Stimulated activated CD8-positive, alpha-beta memory T cell treated with anti-CD3 and anti-CD28 coated beads, Interleukin-12 subunit alpha, Interleukin-12 subunit beta, amount 100 ng/mL, for 24 hours (primary cell): ENCODE results near the gene NSD1.

Source experiments
- DNase-seq: peaks from one replicate; pipeline ENCODE4 v3.0.0-alpha.2; 2020; ENCODE audit errors: extremely low read depth

Gene NSD1

DNA sequence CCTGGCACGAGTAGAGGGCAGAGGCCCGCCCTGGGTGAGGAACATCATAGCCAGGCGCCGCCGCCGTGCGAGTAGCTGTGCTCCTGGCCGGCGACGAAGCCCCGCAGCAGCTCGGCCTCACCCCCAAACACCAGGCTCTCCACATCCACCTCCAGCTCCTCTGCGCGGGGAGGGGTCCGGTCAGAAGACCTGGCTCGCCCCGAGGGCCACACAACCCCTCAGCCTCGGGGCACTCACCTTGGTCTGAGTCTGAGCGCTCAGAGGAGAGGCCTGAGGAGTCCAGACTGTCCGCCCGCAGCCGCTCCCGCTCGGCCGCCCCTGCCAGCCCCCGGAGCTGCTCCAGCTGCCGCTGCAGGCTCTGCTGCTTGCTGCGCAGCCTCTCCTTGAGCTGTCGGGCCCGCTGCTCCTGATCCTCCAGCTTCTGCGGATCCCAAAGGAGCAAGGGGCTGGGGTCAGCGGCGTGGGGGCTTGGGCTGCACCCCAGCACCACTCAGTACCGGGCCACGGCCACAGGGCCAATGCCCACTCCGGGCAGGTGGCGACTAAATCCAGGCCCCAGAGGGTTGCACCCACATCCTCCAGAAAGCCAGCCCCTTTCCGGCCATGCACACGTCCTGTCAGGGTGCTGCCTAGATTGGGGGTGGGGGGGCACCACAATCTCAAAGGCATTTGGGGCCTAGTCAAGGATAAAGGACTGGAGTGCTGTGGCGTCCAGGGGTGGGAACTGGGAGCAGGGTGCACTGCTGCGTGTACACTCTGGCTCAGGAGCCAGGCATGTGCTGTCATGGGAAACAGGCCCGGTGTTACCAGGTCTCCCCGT lies 174.2 kb downstream of the NSD1 start:
- no peak for DNase-seq

DNA sequence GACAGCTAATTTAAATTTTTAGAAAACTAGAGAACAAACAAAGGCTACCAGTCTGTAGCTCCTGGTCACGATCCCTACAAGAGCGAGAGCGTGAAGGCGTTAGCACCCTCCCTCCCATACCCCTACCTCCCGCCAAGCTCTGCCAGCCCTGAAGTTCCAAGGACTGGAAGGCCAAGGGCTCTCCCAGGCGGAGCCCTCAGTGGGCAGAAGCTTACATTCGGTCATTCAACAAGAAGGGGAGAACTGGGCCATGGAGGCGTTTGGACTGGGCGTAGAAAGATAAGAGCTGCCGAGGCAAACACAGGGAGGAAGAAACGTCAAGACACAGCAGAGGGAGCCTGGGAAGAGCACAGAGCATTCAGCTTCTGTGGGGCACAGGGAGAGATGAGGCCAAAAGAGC lies 175.2 kb downstream of the NSD1 start:
- DNase-seq, result no peak

DNA sequence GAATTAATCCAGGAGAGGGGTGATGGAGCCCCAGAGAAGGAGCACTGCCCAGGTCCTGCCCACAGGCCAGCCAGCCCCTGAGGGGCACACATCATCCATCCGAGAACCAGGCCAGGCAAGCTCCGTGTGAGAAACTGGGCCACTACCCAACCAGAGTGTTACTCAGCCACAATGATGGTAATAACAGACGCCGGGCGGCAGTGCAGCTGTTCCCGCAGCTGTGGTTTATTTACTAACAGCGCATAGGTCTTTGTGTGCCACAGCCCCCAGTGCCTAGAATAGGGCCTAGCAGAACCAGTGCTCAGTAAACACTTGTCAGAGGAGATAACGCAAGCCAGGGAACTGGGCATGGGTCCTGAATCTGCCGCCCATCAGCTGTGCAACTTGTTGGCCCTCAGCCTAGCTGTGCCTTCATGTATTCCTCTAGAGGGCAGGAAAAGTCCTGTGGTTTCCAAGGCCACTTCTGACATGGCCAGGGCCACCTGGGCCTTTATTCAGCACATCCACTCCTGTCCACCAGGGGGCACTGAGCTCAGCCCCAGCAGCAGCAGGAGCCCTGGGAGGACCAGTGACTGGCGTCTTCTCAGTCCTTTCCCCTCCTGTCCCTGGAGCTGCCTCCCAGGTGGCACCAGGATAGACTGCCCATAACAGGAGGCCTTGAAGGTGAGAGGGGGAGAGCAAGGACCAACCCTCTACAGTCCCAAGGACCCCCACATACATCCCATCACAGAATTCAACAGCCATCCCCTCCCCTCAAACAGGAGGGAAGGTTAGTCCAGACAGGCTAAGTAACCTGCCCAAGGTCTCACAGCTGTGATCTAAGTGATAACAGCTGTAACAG lies 176.0 kb downstream of the NSD1 start:
- DNase-seq, result no peak

DNA sequence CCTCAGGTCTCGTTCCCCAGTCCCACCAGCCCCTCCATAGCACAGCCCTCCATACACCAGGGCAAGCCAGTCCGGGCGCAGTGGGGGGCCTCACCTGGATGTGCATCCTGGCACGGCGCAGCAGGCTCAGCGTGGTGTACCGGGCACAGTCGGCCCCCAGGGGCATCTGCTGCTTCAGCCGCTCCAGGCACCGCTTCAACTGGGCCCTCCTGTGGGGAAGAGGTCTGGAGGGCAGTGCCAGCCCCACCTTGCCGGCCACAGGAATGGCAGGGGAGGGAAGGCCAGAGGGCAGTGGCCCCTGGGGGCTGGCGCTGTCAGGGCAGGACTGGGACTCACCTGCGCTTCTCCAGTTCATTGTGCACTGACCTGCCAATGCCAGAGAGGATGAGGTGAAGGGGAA lies 176.8 kb downstream of the NSD1 start:
- no peak for DNase-seq

DNA sequence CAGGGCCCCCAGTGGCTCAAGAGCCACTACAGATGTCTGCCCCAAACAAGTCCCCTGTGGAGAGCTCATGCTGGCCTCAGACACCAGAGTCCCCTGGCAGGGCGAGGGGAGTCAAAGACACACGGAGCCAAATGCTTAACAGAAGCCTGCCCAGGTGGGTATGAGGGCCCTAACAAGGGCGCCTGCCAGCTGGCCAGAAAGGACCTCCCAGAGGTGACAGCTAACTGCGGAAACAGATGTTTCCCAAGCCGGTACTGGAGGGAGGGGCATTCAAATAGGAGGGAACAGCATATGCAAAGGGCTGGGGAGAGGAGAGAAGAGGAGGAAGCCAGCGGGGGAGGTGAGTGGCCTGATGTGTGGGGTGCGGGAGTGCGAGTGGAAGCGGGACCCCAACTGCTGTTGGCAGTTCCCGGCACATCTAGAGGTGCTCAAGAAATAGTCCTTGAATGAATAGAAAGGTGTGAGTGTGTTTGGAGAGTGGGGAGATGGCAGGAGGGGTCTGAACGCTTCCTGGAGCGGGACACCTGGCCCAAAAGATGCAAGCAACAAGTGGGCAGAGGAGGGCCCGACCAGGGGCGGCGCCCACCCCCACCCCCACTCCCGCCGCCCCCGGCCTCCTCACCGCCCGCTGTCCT lies 177.3 kb downstream of the NSD1 start:
- no peak for DNase-seq

DNA sequence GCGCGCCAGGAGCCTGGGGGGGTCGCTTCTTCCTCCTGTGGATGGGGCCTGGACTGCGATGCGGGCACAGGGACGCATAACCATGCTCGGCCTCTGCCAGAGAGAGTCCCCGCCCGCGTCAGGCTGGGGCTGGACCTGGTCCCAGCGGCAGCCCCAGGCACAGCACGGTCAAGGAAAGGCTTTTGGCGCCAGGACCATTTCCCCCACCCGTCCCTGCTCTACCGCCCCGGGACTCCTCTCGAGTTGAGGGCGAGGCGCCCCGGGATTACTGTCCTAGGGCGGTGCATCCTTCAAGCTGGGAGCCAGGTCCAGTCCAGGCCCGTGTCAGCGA lies 177.8 kb downstream of the NSD1 start:
- DNase-seq, result no peak

DNA sequence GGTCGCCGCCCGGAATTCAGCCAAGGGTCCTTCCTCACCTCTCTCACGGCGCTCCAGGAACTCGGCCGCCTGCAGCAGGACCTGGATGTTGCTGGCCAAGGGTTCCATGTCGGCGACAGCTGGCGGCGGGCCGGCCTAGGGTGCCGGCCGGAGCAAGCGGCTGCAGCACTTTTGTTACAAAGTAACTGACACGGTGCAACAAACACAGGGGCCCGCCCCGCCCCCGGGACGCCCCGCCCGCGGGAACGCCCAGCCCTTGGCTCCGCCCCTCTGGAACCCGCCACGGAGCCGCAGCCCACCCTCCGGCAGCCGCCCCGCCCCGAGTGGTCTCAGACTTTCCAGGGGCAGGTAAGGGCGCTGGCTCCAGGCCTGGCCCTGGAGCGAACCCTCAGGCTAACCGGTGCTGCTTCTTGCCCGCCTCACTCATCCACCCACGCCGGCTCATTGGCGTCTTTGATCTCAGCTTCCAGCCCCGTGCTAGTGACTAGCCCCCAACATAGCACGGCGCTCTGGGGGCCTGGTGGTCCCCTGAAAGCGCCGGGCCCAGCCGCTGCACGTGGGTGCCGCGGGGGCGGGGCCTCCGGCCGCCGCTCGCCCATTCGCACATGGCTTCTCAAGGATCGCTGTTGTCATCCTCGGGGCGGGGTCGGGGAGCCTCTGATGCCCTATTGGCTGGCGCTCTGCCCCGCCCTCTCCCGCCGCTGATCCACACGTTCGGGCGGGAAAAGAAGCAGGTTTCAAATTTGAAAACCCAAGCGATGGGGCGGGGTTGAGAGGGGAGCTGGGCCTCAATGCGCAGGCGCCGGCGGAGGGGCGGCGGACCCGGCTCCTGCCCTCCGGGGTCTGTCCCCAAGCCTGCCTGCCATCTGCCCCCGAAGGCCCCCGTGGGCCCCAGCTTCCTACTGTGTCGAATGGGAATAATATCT lies 178.4 kb downstream of the NSD1 start, which contains the start of gene MXD3:
TSS of gene MXD3 (minus strand) at position 176 of the 926 bp plus-strand sequence. CDS start at position 108, 68 bp downstream.
- peak; percentile 95 for DNase-seq

DNA sequence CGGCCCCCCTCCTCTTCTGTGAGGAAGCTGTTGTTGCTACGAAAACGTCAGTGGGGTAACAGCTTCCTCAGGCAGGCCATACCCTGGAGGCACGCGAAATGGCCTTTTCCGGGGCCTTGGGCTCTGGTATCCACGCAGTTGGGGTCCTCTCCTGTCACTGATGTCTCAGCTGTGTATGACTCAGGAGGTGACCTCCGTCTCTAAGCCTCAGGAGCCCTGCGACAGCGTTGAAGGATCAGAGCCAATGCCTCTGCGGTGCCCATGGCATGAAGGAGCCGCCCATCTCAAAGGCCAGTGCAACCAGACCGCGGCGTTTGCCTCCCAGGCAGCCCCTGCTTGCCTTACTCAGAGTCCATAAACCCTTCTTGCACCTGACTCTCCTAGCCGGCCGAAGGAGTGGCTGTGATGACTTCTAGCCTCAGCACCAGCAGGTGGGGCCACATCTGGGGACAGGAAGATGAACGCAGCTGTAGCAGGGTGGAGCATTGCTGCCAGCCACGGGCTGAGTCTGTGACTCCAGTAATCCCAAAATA lies 179.1 kb downstream of the NSD1 start:
- DNase-seq, result no peak

DNA sequence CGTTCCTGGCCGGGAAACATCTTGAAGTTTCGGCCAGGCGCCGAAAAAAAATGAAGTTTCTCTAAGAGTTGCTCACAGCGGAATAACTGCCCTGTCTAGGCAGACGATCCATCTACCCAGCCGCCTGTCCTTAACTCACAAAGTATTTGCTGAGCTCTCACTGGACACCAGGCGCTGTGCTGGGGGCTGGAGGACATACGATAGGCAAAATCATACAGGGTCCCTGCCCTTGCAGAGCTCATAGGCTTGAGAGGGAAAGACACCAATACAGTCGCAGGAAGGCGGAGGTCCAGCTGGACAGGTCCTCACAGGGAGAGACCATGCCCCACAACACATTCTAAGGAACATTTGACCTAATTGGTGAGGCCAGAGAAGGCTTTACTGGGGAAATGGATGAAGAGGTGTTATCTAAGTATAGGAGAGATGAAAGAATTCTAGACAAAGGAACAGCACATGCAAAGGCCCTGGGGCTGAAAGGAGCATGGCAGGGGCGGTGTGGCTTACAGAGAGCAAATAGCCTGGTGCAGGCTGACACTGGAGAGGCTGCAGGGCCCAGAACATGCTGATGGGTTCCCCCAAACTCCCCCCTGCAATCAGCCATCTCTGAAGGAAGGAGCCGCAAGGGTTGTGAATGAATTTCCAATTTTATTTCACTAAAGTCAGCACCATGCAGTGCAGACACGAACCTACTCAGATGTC lies 180.1 kb downstream of the NSD1 start:
- no peak for DNase-seq

DNA sequence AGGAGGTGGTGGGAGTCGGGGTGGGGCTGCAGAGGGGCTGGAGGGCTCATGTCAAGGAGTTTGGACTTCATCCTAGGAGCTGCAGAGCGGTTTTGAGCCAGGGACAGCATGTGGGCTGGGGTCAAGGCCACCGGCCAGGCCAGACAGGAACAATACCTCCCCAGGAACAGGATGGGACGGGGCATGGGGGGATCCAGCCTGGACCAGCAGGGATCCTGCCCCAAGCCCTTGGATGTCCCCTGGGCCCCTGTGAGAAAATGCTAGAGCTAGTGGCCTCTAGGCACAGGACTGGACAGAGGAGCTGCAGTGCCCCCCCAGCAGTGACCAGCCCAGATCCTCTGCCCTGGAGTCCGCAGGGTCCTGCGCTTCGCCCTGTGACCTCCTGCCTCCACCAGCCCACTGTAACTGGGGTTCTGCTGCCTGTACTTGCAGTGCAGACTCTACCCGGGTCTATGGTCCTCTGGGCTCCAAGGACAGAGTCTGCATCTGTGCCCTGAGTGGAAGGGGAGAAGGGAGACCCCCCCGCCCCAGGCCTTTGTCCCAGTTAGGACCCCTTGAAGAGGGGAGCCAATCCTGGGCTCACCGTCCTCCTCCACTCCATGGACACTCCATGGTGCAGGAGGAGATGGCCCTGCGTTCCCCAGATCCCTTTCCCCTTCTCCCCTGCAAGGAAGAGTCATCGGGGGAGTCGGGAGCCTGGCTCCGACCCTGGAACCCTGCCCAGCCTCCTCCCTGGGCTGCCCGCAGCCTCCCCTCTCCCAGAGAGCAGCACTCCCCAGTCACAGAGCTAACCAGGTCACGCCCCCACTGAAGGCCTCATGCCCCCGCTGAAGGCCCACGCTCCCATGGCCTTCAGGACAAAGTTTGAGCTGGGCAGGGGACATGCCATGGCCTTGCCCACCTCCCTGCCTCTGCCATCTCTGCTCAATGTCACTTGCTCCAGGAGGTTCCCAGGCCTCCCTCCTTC lies 181.1 kb downstream of the NSD1 start:
- no peak for DNase-seq

DNA sequence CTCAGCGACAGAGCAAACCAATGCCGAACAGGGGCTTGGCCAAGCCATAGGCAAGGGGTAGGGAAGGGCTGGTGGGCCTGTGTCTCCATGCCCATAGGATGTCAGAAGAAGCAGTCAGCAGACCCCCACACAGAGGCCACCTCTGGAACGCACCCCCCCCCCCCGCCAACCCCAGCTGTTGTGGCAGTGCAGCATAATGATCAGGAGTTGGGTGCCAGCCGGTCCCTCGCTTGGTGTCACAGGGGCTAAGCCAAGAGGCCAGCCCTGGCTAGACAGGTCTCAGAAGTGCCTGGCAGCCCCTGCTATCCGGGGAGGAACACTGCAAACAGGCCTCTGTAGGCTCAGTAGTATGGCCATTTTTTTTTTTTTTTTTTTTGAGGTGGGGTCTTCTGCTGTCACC lies 181.8 kb downstream of the NSD1 start:
- DNase-seq, result no peak

DNA sequence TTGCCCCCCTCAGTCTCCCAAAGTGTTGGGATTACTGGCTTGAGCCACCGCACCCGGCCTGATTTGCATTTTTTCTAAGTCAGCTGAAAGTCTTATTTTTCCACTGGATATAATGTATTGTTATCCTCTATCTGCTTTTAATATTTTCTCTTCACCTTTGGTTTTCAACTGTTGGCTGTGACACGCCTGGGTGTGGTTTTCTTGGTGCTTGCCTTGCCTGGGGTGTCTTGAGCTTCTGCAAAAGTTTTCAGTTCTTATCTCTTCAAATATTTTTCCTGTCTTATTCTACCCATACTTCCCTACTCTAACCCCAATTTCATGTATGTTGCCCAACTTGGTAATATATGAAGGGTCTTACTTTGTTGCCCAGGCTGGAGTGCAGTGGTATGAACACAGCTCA lies 182.4 kb downstream of the NSD1 start:
- no peak for DNase-seq

DNA sequence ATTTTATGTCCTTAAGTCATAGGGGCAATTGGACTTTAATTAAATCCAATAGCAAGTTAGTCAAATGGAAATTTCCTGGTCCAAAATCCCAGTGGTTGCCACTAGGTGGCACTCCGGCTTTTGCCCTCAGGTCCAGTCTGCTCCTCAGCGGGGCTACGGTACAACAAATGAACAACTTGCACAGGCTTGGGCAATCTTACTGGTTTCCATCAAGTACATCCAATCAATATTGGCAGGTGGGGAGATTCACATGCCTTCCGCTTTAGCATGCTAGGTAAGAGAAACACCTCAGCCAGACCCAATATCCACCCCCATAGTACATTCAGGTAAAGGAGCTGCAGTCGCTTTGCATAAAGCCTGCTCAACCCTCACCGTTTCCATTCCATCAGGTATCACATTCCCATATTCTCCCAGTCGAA lies 184.4 kb downstream of the NSD1 start:
- no peak for DNase-seq

DNA sequence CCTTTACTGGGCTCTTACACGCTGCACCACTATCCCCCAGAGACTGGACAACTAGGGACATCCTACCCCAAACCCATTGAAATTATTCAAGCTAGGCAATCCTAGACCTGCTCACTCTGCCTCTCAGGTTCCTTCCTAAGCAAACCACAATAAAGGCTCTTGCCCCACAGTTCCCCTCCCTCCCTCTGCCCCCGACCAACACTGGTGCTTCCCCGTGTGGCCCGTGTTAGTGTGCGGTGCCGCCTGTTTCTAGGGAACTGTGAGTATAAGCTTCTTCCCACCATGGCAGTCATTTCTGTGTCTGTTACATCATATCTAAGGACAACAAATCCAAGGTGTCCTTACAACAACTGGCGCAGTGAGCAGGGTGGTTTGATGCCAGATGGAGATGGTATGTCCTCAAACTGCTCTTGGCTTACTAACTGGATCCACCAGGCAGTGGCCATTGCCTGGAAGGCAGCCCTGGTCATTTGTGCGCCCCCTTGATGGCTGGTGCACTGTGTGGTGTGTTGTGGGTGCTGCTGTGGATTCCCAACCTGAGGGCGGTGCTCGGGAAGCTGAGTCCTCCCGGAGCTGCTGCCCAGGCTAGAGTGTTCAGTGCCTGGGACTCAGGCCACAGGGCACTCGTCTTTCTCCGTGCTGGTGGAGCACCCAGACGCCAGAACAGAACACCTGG lies 186.5 kb downstream of the NSD1 start:
- DNase-seq, result no peak

DNA sequence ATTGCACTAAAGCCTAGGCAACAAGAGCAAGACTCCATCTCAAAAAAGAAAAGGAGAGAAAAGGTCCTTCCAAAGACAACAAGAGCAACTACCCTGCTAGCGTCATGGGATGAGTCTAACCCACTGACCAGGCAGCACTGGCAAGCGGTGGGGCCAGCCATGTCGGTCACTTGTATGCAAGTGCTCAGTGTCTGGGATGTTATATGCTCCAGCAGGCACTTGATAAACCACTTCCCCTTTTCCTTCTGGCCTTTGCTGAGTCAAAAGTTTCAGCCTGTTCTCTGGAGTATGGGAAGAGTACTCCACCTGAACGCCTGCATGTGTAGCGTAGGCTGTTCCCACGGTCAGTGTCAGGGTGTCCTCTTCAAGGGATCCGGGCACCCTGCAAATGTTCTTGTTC lies 187.3 kb downstream of the NSD1 start:
- DNase-seq, result no peak

DNA sequence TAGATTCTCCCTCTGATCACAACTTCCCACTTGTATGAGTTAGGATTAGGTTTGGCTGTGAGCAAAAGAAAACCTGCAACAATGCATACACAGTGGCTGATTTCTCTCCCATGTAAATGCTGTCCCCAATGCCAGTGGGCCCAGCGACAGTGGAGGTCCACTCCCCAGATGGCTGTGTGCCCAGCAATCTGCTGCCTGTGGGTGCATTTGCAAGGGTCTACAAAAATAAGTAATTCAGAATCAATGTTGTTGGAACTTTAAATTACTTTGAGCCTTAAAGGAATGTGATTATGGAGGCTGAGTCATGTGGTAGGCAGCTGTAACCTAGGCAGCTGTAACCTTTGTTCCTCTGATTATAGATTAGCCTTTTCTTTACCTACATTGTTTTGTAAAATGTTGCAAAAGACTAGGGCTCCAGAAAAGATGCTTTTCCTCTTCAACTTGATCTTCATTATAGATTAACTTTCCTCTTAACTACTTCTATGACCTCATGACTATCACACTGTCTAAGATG lies 192.4 kb downstream of the NSD1 start:
- DNase-seq, result no peak

DNA sequence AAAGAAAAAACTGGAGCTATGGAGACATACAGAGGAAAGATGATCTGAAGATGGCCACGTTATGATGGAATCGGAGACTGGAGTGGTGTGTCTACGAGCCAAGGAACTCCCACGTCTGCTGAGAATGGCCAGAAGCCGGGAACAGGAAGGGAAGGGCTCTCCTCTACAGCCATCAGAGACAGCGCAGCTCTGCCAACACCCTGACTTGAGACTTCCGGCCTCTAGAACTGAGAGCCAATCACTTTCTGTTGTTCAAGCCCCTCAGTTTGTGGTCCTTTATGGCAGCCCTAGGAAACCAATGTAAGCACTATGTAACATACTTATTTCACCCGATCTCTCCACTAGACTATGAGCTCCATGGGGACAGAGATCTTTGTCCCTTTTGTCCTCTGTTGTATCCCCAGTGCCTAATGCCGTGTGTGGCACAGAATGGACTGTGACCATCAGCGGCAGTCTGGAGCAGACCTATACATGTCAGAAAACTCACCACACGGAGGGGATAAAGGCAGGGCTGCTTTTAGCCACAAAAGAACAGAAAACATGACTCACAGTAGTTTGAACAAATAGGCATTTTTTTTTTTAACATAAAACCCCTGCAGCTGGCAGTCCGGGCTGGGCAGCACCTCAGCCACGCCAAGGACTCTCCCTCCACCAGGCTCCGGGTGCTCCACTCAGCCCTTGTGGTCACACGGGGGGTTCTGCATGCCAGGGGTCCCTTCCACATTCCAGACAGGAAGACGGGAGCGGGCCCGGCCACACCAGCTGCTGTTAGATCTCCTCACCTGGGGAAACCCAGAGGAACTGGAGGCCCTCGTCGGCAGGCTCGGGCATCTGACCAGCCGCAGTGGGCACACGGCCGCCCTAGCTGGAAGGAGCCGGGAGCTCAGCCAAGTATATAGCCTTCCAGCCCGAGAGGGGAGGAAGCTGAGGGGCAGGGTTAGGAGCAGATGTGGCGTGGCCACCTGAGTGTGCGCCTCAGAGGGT lies 194.3 kb downstream of the NSD1 start:
- DNase-seq, result no peak
